K562 (cell line): ENCODE results near the gene XAB2. TPM values are rescaled to one million over a fixed set of nuclear protein-coding genes. Genes with fewer than 3 reads are reported as not detected.

ENCODE experiments used
- ATAC-seq: fragments of 200-7000 bp; cut with Tn5 transposase; 3 replicates; pipeline ENCODE4 v1.9.1; 2020; ENCODE audit warnings: moderate library complexity
- BruUV-seq: library from RNA; stranded (reverse); fragments of 400-500 nt; replicated peaks from 2 replicates; lab custom pipeline; 2021; lab: Mats Ljungman, UMichigan
- CTCF ChIA-PET: fragments of 300-600 bp; formaldehyde crosslinking; extraction: SDS; loops from one replicate; lab custom pipeline; 2021; ENCODE audit warnings: low intra/inter-chr PET ratio; lab: Yijun Ruan, JAX
- POLR2A ChIA-PET: fragments of 300-600, 350-650 bp; sonication (Branson Sonifier 250); formaldehyde crosslinking; extraction: SDS; loops from one replicate; lab custom pipeline; 2021; ENCODE audit warnings: antibody characterized with exemption, inconsistent platforms; lab: Yijun Ruan, JAX
- DNase-seq, 4 experiments: peaks; one replicate each; pipeline versions ENCODE4 v3.0.0 to v3.0.0-alpha.2; 2011 to 2018; ENCODE audit warnings: low spot score in 3 of 4, mixed read lengths in 3 of 4; ENCODE audit errors: extremely low read depth in 1 of 4
- FAIRE-seq: peaks from 2 replicates; lab custom pipeline; 2011; peaks lifted over from hg19 to GRCh38; lab: Jason Lieb, UNC
- H2AFZ ChIP-seq: 2 replicates; pipeline ENCODE4 v1.6.0; 2011; ENCODE audit warnings: low read depth, low read length, control low read depth, inconsistent platforms
- H3K27ac ChIP-seq: fragments of 200-600 bp; 3 replicates; pipeline ENCODE4 v1.8.0; 2011; ENCODE audit warnings: low read depth, mild to moderate bottlenecking, control low read depth, inconsistent platforms, low read length, moderate library complexity, mixed read lengths; ENCODE audit errors: extremely low read depth
- H3K27me3 ChIP-seq, 2 experiments: fragments of 300-600 bp in 1 of 2; 2 replicates in 1 of 2; 3 replicates in 1 of 2; pipeline versions ENCODE4 v1.6.0 to v1.8.0; 2011; ENCODE audit warnings: inconsistent platforms in 2 of 2, low read length in 2 of 2, mild to moderate bottlenecking in 1 of 2, mixed read lengths in 1 of 2, moderate library complexity in 1 of 2; ENCODE audit not compliant: control insufficient read depth in 2 of 2, insufficient read depth in 2 of 2
- H3K36me3 ChIP-seq: fragments of 300-600 bp; 3 replicates; pipeline ENCODE4 v1.8.0; 2011; ENCODE audit warnings: mild to moderate bottlenecking, low read length, inconsistent platforms; ENCODE audit not compliant: control insufficient read depth, insufficient read depth
- H3K4me1 ChIP-seq, 2 experiments: fragments of 200-600 bp in 1 of 2; replicated peaks in 1 of 2; 2 replicates in 1 of 2; 3 replicates in 1 of 2; pipeline versions ENCODE4 v1.5.1 to v1.8.0; 2011; ENCODE audit warnings: inconsistent platforms in 2 of 2, low read length in 2 of 2, mild to moderate bottlenecking in 1 of 2, mixed read lengths in 1 of 2, moderate library complexity in 1 of 2; ENCODE audit not compliant: control insufficient read depth in 2 of 2, insufficient read depth in 2 of 2
- H3K4me2 ChIP-seq: 2 replicates; pipeline ENCODE4 v1.6.1; 2011; ENCODE audit warnings: low read length, control low read depth, inconsistent platforms, mixed read lengths; ENCODE audit not compliant: insufficient read depth
- H3K4me3 ChIP-seq: fragments of 200-600 bp; sonication (generic), shearing (Covaris generic); 2 replicates; pipeline ENCODE4 v1.5.1; 2016; ENCODE audit warnings: control low read depth, inconsistent platforms
- H3K79me2 ChIP-seq: fragments of 200-600 bp; 3 replicates; pipeline ENCODE4 v1.8.0; 2011; ENCODE audit warnings: low read length, inconsistent platforms; ENCODE audit not compliant: control insufficient read depth, insufficient read depth
- H3K9ac ChIP-seq, 2 experiments: 2 replicates each; pipeline versions ENCODE4 v1.6.0 to v1.6.1; 2011; ENCODE audit warnings: low read depth in 2 of 2, low read length in 2 of 2, control low read depth in 1 of 2, inconsistent platforms in 1 of 2, mild to moderate bottlenecking in 1 of 2, mixed read lengths in 1 of 2; ENCODE audit not compliant: insufficient read depth in 1 of 2
- H3K9me1 ChIP-seq: one replicate; pipeline ENCODE4 v1.6.0; 2011; ENCODE audit warnings: inconsistent platforms, mild to moderate bottlenecking, low read length, moderate library complexity; ENCODE audit not compliant: control insufficient read depth, insufficient read depth
- H3K9me3 ChIP-seq: replicated peaks from 2 replicates; pipeline ENCODE4 v1.5.1; 2011; ENCODE audit warnings: low read depth, low read length, inconsistent platforms; ENCODE audit not compliant: control insufficient read depth, insufficient read depth
- H4K20me1 ChIP-seq: replicated peaks from 2 replicates; pipeline ENCODE4 v1.6.1; 2011; ENCODE audit warnings: low read length, inconsistent platforms, mixed read lengths; ENCODE audit not compliant: control insufficient read depth, insufficient read depth
- CBX8 ChIP-seq: fragments of 200-600 bp; sonication (generic); IDR thresholded peaks from 2 replicates; pipeline ENCODE4 v1.6.1; 2012; ENCODE audit warnings: borderline replicate concordance, mixed run types, low read depth, mild to moderate bottlenecking, moderate library complexity, mixed read lengths, low read length, control low read depth, inconsistent platforms; ENCODE audit not compliant: poor library complexity, severe bottlenecking; ENCODE audit errors: extremely low read depth
- E2F4 ChIP-seq: sonication (generic); formaldehyde crosslinking; IDR thresholded peaks from 2 replicates; pipeline ENCODE4 v1.8.0; 2022; ENCODE audit warnings: mild to moderate bottlenecking, low read depth, missing genetic modification reagents
- NFIC ChIP-seq: fragments of 450-650 bp; IDR thresholded peaks from 2 replicates; pipeline ENCODE4 v1.6.1; 2017; ENCODE audit warnings: mild to moderate bottlenecking, inconsistent platforms
- NFIX ChIP-seq: fragments of 250-450 bp; sonication (Bioruptor Pico); IDR thresholded peaks from 2 replicates; pipeline ENCODE4 v1.4.0; 2020; ENCODE audit warnings: low read depth, mild to moderate bottlenecking, moderate library complexity
- POLR3G ChIP-seq: IDR thresholded peaks from 2 replicates; pipeline ENCODE4 v1.6.1; 2011; ENCODE audit not compliant: insufficient read length, insufficient replicate concordance; ENCODE audit errors: extremely low read depth
- POU5F1 ChIP-seq: fragments of 150-350 bp; IDR thresholded peaks from 2 replicates; pipeline ENCODE4 v1.6.1; 2014; ENCODE audit warnings: borderline replicate concordance, low read length, low read depth, mild to moderate bottlenecking; ENCODE audit not compliant: partially characterized antibody
- RAD21 ChIP-seq, 2 experiments: fragments of 250-450 bp in 1 of 2; fragments of 450-650 bp in 1 of 2; sonication (Bioruptor Pico) in 1 of 2; formaldehyde crosslinking in 1 of 2; IDR thresholded peaks in 1 of 2; conservative IDR thresholded peaks in 1 of 2; 2 replicates each; pipeline versions ENCODE4 v1.4.0 to v1.8.0; 2020 to 2022; ENCODE audit warnings: mild to moderate bottlenecking in 2 of 2, moderate library complexity in 1 of 2
- SMAD1 ChIP-seq: fragments of 150-350 bp; IDR thresholded peaks from 2 replicates; pipeline ENCODE4 v1.6.1; 2014; ENCODE audit warnings: low read length, low read depth; ENCODE audit not compliant: partially characterized antibody
- TAL1 ChIP-seq: fragments of 450-650 bp; IDR thresholded peaks from 2 replicates; pipeline ENCODE4 v1.6.1; 2016; ENCODE audit warnings: mild to moderate bottlenecking
- TBP ChIP-seq: optimal IDR thresholded peaks from 2 replicates; pipeline ENCODE3; 2011; ENCODE audit warnings: low read depth, low read length, improper control_type of control experiment
- ZEB2 ChIP-seq: fragments of 450-650 bp; IDR thresholded peaks from 2 replicates; pipeline ENCODE4 v1.6.1; 2016
- ZNF324 ChIP-seq: fragments of 250-450 bp; sonication (Bioruptor Pico); IDR thresholded peaks from 2 replicates; pipeline ENCODE4 v1.4.0; 2020; ENCODE audit warnings: mild to moderate bottlenecking
- ZNF41 ChIP-seq: fragments of 250-450 bp; sonication (Bioruptor Pico); conservative IDR thresholded peaks from 2 replicates; pipeline ENCODE4 v1.4.0; 2020; ENCODE audit warnings: mild to moderate bottlenecking
- WGBS: fragments of 100-300 bp; shearing (Covaris generic); methylation state at CpG from one replicate; pipeline ENCODE4 v1.1.6; 2016; ENCODE audit warnings: low coverage, mixed read lengths; ENCODE audit not compliant: insufficient coverage; ENCODE audit errors: missing lambda C conversion rate; 5-methylcytosine and 5-hydroxymethylcytosine counted together
- in situ Hi-C: fragments of 300-500 bp; cut with MboI; formaldehyde crosslinking; loops from 4 replicates; pipeline ENCODE4 v1.15.0; 2018; ENCODE audit warnings: inconsistent platforms, mixed read lengths
- intact Hi-C: fragments of 100-400 bp; cut with micrococcal nuclease; formaldehyde crosslinking; loops from 2 replicates; pipeline ENCODE4 v1.14.2; 2022
- polyA plus RNA-seq, 8 experiments: library from polyadenylated mRNA; depleted of rRNA in 4 of 8; stranded (reverse) in 5 of 8; unstranded in 3 of 8; fragments of >200 nt; fragmentation: Nextera tagmentation in 2 of 8; fragmentation: Illumina TruSeq in 1 of 8; extraction: Ambion mirVana in 2 of 8; extraction: Trizol in 1 of 8; gene quantifications; 2 replicates each; pipeline versions ENCODE4 v1.2.1 to v1.2.3, GENCODE V29; 2011 to 2014; ENCODE audit warnings: inconsistent platforms in 1 of 8, missing spikeins in 1 of 8
- total RNA-seq, 7 experiments: library from RNA; depleted of rRNA in 6 of 7; stranded (reverse); fragments of >200 nt in 6 of 7; fragmentation: Illumina TruSeq in 2 of 7; extraction: Trizol in 2 of 7; gene quantifications; 2 replicates each; pipeline versions ENCODE4 v1.2.1 to v1.2.3, GENCODE V29; 2011 to 2021; ENCODE audit warnings: low replicate concordance in 1 of 7

The XAB2 gene
- total and polyA plus RNA-seq, 9 of the 15 experiments (the other 6 are each of a cell fraction or from before 2014, with no cell fraction given) = 0.21 to 58.3 (median 20.0) TPM

GRCh38 chr19:7618771-7619510 is 10.4 kb downstream of the XAB2 start (continued):
- no peak for TF ChIP-seq CBX8
- TF ChIP-seq TAL1 = no peak
- TF ChIP-seq, all 486 proteins: peak for 0

GRCh38 chr19:7618348-7618747 is 11.0 kb downstream of the XAB2 start:
- peak overlapping the region in 1 of 2 experiments; percentile 86; a peak in 2 of 4 replicates for H3K9ac ChIP-seq
- H3K27ac ChIP-seq = no peak overlapping the region
- no peaks in the 10 kb centered on the region for H3K79me2 ChIP-seq
- in situ Hi-C loops (no loop called here), intact Hi-C loops (no loop called here)
- 0 out of 2 replicates have a peak, but pooled peaks cover 3% of the 10 kb centered on the region for H4K20me1 ChIP-seq
- POLR2A ChIA-PET = interaction anchor here (1.4 to 2.7 kb wide), 3 partner anchors 8 to 11 kb away, joined by 4 to 22 read pairs (median 5); partner anchors contain the start of genes PET100 and XAB2
- H3K4me1 ChIP-seq = peaks cover 2 to 59% of the 10 kb centered on the region in 2 experiments; a peak in 4 of 5 replicates
- peak; percentile 42 for ATAC-seq
- CTCF ChIA-PET = no interaction called here
- H3K9me3 ChIP-seq = no peaks in the 10 kb centered on the region
- H3K4me3 ChIP-seq = no peak overlapping the region
- peaks cover 0 to 6% of the 10 kb centered on the region in 2 experiments; a peak in 1 of 5 replicates for H3K27me3 ChIP-seq
- H3K4me2 ChIP-seq = no peak overlapping the region
- WGBS = 31% methylated on average over 4 of the region's 4 CpGs
- no peak for FAIRE-seq
- peak in 2 of 4 experiments; percentile 38 to 48 for DNase-seq
- BruUV-seq = no TSS peak
- H2AFZ ChIP-seq = no peak overlapping the region
- peaks cover 43% of the 10 kb centered on the region; the same call in 2 of the 3 replicates for H3K36me3 ChIP-seq
- no peaks in the 10 kb centered on the region for H3K9me1 ChIP-seq
- TF ChIP-seq SMAD1 (peak; percentile 59), E2F4 (CRISPR knock-in tag) (no peak), RAD21 (CRISPR knock-in tag; conservative IDR thresholded peaks at IDR 0.05 in 1 of 2, IDR thresholded peaks at IDR 0.05 in 1 of 2) (peak in 1 of 2 experiments; percentile 25; a peak in 2 of 4 replicates), POU5F1 (no peak), ZEB2 (no peak), ZNF41 (no peak), ZNF324 (CRISPR knock-in tag) (no peak), POLR3G (no peak), TBP (no peak), NFIC (peak; percentile 100), NFIX (CRISPR knock-in tag) (peak; percentile 90)
